Trophoblast cell (in vitro differentiated cells and primary cell): ENCODE data around the gene ARHGEF12.
A peak's percentile ranks its signal among the peaks of the same experiment; 100 is the strongest.

Experiments used
- DNase-seq, 2 donors: peaks; one replicate each; pipeline ENCODE4 v3.0.0-alpha.2; 2016
- H2AFZ ChIP-seq: 2 replicates; pipeline ENCODE4 v1.6.1; 2013; ENCODE audit warnings: low read length, moderate library complexity, mild to moderate bottlenecking; ENCODE audit not compliant: insufficient read depth, poor library complexity
- H2AK5ac ChIP-seq: 2 replicates; pipeline ENCODE4 v1.6.1; 2013; ENCODE audit warnings: mild to moderate bottlenecking, low read length
- H2BK120ac ChIP-seq: 2 replicates; pipeline ENCODE4 v1.6.1; 2013; ENCODE audit warnings: low read length, mild to moderate bottlenecking, moderate library complexity; ENCODE audit not compliant: insufficient read depth, poor library complexity
- H2BK12ac ChIP-seq: 2 replicates; pipeline ENCODE4 v1.6.1; 2013; ENCODE audit warnings: mild to moderate bottlenecking, low read length, moderate library complexity
- H2BK5ac ChIP-seq: 2 replicates; pipeline ENCODE4 v1.6.1; 2013; ENCODE audit warnings: low read length, low read depth, moderate library complexity, mild to moderate bottlenecking; ENCODE audit not compliant: poor library complexity
- H3K14ac ChIP-seq: 2 replicates; pipeline ENCODE4 v1.6.1; 2013; ENCODE audit warnings: mild to moderate bottlenecking, low read length
- H3K18ac ChIP-seq: 2 replicates; pipeline ENCODE4 v1.6.1; 2013; ENCODE audit warnings: mild to moderate bottlenecking, low read length
- H3K23ac ChIP-seq: 2 replicates; pipeline ENCODE4 v1.6.1; 2013; ENCODE audit warnings: low read length
- H3K27ac ChIP-seq: 2 replicates; pipeline ENCODE4 v1.5.1; 2013; ENCODE audit warnings: low read depth, mild to moderate bottlenecking, inconsistent platforms, low read length, moderate library complexity
- H3K27me3 ChIP-seq: 2 replicates; pipeline ENCODE4 v1.6.1; 2013; ENCODE audit warnings: inconsistent platforms, mild to moderate bottlenecking, low read length, moderate library complexity; ENCODE audit not compliant: insufficient read depth
- H3K36me3 ChIP-seq, 2 experiments: 1 replicate in 1 of 2; 2 replicates in 1 of 2; pipeline ENCODE4 v1.6.1; 2013; ENCODE audit warnings: low read length in 2 of 2, mild to moderate bottlenecking in 2 of 2, moderate library complexity in 1 of 2; ENCODE audit not compliant: insufficient read depth in 2 of 2, control insufficient read depth in 1 of 2
- H3K4ac ChIP-seq: 2 replicates; pipeline ENCODE4 v1.6.1; 2013; ENCODE audit warnings: low read depth, mild to moderate bottlenecking, low read length, moderate library complexity
- H3K4me1 ChIP-seq, 2 experiments: 1 replicate in 1 of 2; 2 replicates in 1 of 2; pipeline ENCODE4 v1.6.1; 2013; ENCODE audit warnings: low read length in 2 of 2, mild to moderate bottlenecking in 2 of 2, moderate library complexity in 1 of 2; ENCODE audit not compliant: insufficient read depth in 2 of 2, control insufficient read depth in 1 of 2
- H3K4me2 ChIP-seq: 2 replicates; pipeline ENCODE4 v1.6.1; 2013; ENCODE audit warnings: inconsistent platforms, mild to moderate bottlenecking, low read length, moderate library complexity
- H3K4me3 ChIP-seq: 2 replicates; pipeline ENCODE4 v1.5.1; 2013; ENCODE audit warnings: mild to moderate bottlenecking, low read depth, low read length, inconsistent platforms
- H3K79me1 ChIP-seq: one replicate; pipeline ENCODE4 v1.6.1; 2013; ENCODE audit warnings: low read length
- H3K79me2 ChIP-seq: 2 replicates; pipeline ENCODE4 v1.6.1; 2013; ENCODE audit warnings: low read length, mild to moderate bottlenecking; ENCODE audit not compliant: control insufficient read depth, insufficient read depth, poor library complexity
- H3K9ac ChIP-seq: 2 replicates; pipeline ENCODE4 v1.6.1; 2013; ENCODE audit warnings: mild to moderate bottlenecking, low read length
- H3K9me3 ChIP-seq: 2 replicates; pipeline ENCODE4 v1.6.1; 2013; ENCODE audit warnings: low read depth, mild to moderate bottlenecking, control low read depth, inconsistent platforms, low read length; ENCODE audit not compliant: insufficient read depth
- H4K12ac ChIP-seq: 2 replicates; pipeline ENCODE4 v1.6.1; 2013; ENCODE audit warnings: low read depth, mild to moderate bottlenecking, low read length, moderate library complexity
- H4K8ac ChIP-seq: 2 replicates; pipeline ENCODE4 v1.6.1; 2013; ENCODE audit warnings: low read depth, mild to moderate bottlenecking, low read length, moderate library complexity
- H4K91ac ChIP-seq: one replicate; pipeline ENCODE4 v1.6.1; 2013; ENCODE audit warnings: low read depth, mild to moderate bottlenecking, low read length, moderate library complexity
- WGBS: extraction: QIAGEN DNeasy Blood & Tissue Kit; methylation state at CpG from one replicate; pipeline ENCODE4 v1.1.7; 2013; ENCODE audit warnings: missing lambda C conversion rate; ENCODE audit not compliant: insufficient read length, insufficient coverage; ENCODE audit errors: extremely low coverage; 5-methylcytosine and 5-hydroxymethylcytosine counted together

ARHGEF12 gene

GRCh38 chr11:120532082-120532831 is 196.0 kb downstream of the ARHGEF12 start:
- Histone ChIP-seq H3K79me2 (no peaks in the 10 kb centered on the region), H3K4me3 (no peak overlapping the region), H4K8ac (no peak overlapping the region), H3K9me3 (peaks cover 2% of the 10 kb centered on the region), H2BK12ac (no peak overlapping the region), H3K27ac (no peak overlapping the region), H3K4me2 (no peak overlapping the region), H3K4ac (no peak overlapping the region), H3K27me3 (no peaks in the 10 kb centered on the region), H2BK5ac (no peak overlapping the region), H4K91ac (no peak overlapping the region), H4K12ac (no peak overlapping the region), H3K79me1 (no peaks in the 10 kb centered on the region), H2AFZ (no peak overlapping the region), H3K9ac (no peak overlapping the region), H3K36me3 (no peaks in the 10 kb centered on the region), H3K23ac (no peak overlapping the region), H2BK120ac (no peak overlapping the region), H2AK5ac (no peak overlapping the region), H3K4me1 (no peaks in the 10 kb centered on the region), H3K18ac (no peak overlapping the region), H3K14ac (no peak overlapping the region)
- WGBS: no CpG with 5 or more reads among the region's 16 CpGs
- DNase-seq: no peak

GRCh38 chr11:120532832-120533196 is 196.6 kb downstream of the ARHGEF12 start:
- Histone ChIP-seq H3K9ac (no peak overlapping the region), H4K91ac (no peak overlapping the region), H3K4me3 (peak overlapping the region; percentile 33), H3K4ac (no peak overlapping the region), H3K4me2 (no peak overlapping the region), H2BK5ac (no peak overlapping the region), H3K23ac (no peak overlapping the region), H2BK12ac (no peak overlapping the region), H3K14ac (no peak overlapping the region), H3K36me3 (no peaks in the 10 kb centered on the region), H3K79me2 (no peaks in the 10 kb centered on the region), H2AFZ (no peak overlapping the region), H4K12ac (no peak overlapping the region), H2BK120ac (no peak overlapping the region), H3K27ac (no peak overlapping the region), H3K18ac (no peak overlapping the region), H3K27me3 (no peaks in the 10 kb centered on the region), H3K9me3 (peaks cover 2% of the 10 kb centered on the region), H3K79me1 (no peaks in the 10 kb centered on the region), H4K8ac (no peak overlapping the region), H3K4me1 (no peaks in the 10 kb centered on the region), H2AK5ac (no peak overlapping the region)
- no CpG with 5 or more reads among the region's 5 CpGs for WGBS
- DNase-seq: no peak

DNA sequence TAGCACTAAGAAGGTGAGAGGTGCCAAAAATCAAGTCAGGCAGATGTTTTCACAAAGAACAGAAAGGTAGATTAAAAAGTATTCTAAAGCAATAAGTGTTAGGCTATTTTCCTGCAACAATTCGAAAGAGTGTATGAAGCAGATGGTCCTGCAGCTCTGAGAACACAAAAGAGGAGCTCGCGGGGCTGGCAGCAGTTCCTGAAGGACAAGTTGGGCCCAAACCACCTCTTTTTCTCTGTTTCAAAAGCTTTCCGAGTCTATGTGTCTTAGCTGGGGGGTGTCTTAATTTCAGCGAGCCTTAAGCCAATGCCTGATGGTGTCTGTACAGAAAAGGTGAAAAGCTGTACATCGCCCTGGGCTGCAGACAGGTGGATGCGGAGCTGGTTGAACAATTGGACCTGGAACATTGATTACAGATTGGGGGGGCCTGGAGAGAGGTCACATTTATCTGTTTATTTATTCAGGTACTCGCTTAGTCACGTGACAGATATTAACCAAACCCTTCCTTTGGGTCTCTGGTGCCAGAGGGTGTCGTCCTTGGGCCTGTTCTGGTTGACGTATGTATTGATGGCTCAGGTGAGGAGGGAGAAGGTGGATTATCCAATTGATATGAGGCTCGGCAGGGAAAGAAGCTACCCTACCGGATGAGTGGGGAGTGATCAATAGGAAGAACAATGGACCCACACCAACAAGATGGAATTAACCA is 200.0 kb downstream of the ARHGEF12 start:
- no peak overlapping the region for H3K23ac ChIP-seq
- no peak overlapping the region for H2AK5ac ChIP-seq
- H4K12ac ChIP-seq: no peak overlapping the region
- H2AFZ ChIP-seq: no peak overlapping the region
- no peak overlapping the region for H2BK5ac ChIP-seq
- H3K9me3 ChIP-seq: no peaks in the 10 kb centered on the region
- H2BK12ac ChIP-seq: no peak overlapping the region
- H2BK120ac ChIP-seq: no peak overlapping the region
- no peak for DNase-seq
- H3K18ac ChIP-seq: no peak overlapping the region
- no peak overlapping the region for H3K4me3 ChIP-seq
- H3K9ac ChIP-seq: no peak overlapping the region
- H4K8ac ChIP-seq: no peak overlapping the region
- no peak overlapping the region for H3K14ac ChIP-seq
- H3K79me2 ChIP-seq: no peaks in the 10 kb centered on the region
- peaks cover 0 to 3% of the 10 kb centered on the region in 2 experiments for H3K4me1 ChIP-seq
- no peaks in the 10 kb centered on the region for H3K27me3 ChIP-seq
- no peaks in the 10 kb centered on the region for H3K79me1 ChIP-seq
- no peak overlapping the region for H4K91ac ChIP-seq
- H3K4ac ChIP-seq: no peak overlapping the region
- WGBS: no CpG with 5 or more reads among the region's 13 CpGs
- no peak overlapping the region for H3K4me2 ChIP-seq
- no peak overlapping the region for H3K27ac ChIP-seq
- no peaks in the 10 kb centered on the region for H3K36me3 ChIP-seq

- Histone ChIP-seq H2BK120ac (no peak overlapping the region), H3K4me2 (no peak overlapping the region), H3K79me2 (no peaks in the 10 kb centered on the region), H3K14ac (no peak overlapping the region), H3K18ac (no peak overlapping the region), H3K4me3 (no peak overlapping the region), H3K36me3 (no peaks in the 10 kb centered on the region), H2BK12ac (no peak overlapping the region), H4K91ac (no peak overlapping the region), H2BK5ac (no peak overlapping the region), H3K27me3 (no peaks in the 10 kb centered on the region), H3K9ac (no peak overlapping the region), H3K4me1 (peaks cover 0 to 3% of the 10 kb centered on the region in 2 experiments), H3K23ac (no peak overlapping the region), H3K79me1 (no peaks in the 10 kb centered on the region), H4K8ac (no peak overlapping the region), H3K9me3 (no peaks in the 10 kb centered on the region), H3K4ac (no peak overlapping the region), H2AK5ac (no peak overlapping the region), H3K27ac (no peak overlapping the region), H4K12ac (no peak overlapping the region), H2AFZ (no peak overlapping the region)
- DNase-seq: no peak
- no CpG with 5 or more reads among the region's 11 CpGs for WGBS
Measured at GRCh38 chr11:120536797-120537169, 200.6 kb downstream of the ARHGEF12 start.
